22Rv1 (cell line): ENCODE measurements around the gene GZMH.
"Not testable (repeated sequence)": the region's sequence is repeated elsewhere in the genome, so short reads cannot be mapped to it uniquely, and the experiment has no call there.

Experiments used
- H3K27ac ChIP-seq: fragments of 450-650 bp; 2 replicates; pipeline ENCODE4 v1.5.1; 2017
- CTCF ChIP-seq: fragments of 450-650 bp; IDR thresholded peaks from 2 replicates; pipeline ENCODE4 v1.5.1; 2017; ENCODE audit warnings: mild to moderate bottlenecking
- ZFX ChIP-seq: fragments of 450-650 bp; IDR thresholded peaks from 2 replicates; pipeline ENCODE4 v1.6.1; 2017; ENCODE audit warnings: antibody characterized with exemption, borderline replicate concordance

GZMH gene

GRCh38 chr14:24607635-24608514 is 1.6 kb downstream of the GZMH start:
- no peak for TF ChIP-seq CTCF
- H3K27ac ChIP-seq, result no peak overlapping the region

GRCh38 chr14:24607081-24607480 is 2.4 kb downstream of the GZMH start:
- H3K27ac ChIP-seq, result no peak overlapping the region
- TF ChIP-seq ZFX (no peak), CTCF (no peak)

DNA sequence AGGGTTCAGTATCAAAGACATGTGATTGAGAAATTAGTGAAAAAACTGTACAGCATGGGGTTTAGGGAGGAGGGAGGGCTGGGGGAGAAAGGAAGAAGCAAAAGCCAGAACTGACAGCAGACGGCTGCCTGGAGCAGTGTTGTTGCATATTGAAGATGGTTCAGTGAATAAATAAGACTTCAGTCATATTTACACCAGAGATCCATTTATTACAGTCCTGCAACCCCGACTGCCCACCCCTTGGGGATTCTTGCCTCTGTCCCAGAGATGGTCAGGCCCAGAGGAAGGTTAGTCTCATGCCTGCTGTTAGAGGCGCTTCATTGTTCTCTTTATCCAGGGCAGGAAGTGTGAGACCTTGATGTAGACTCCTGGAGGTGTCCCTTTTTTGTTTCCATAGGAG is 3.2 kb downstream of the GZMH start:
- no peak overlapping the region for H3K27ac ChIP-seq
- TF ChIP-seq CTCF, result no peak
- TF ChIP-seq ZFX, result no peak

DNA sequence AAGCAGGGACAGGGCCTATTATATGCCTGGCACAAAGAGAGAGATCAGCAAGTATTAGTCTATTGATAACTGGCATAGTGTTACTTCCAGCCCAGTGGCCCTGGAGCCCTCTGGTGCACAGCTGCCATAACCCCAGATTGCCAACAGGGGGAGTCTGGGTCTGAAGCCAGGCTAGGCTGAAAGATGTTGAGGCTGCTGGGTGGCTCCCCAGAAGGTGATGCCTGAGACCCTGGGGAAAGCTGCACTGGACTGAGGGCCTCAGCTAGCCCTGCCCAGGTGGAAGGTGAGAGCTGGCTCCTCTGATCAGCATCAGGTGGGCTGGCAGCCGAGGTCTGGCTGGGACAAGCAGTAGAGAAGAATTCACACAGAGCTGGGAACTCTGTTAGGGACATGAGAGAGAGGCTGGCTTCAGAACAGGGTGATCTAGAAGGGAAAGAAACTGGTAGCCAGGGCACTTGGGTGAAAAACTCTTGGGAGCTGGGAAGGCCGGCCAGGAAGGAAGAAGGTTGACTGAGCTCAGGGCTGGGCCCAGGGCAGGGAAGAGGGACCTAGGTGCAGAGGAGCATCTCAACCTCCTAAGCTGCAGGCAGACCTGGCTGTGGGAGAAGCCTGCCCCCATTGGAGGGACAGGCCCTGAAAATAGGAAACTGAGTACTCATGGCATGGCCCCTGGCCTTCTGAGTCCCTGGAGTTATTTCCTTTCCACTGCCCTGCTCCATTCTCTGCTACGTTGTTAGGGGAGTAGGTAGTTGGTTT is 3.9 kb downstream of the GZMH start:
- TF ChIP-seq CTCF (peak; percentile 81), ZFX (no peak)

GRCh38 chr14:24597403-24597802 is 12.1 kb downstream of the GZMH start:
- H3K27ac ChIP-seq, result no peak overlapping the region
- TF ChIP-seq CTCF (no peak), ZFX (no peak)

More for the DNA sequence above, 3.9 kb downstream of the GZMH start:
- no peak overlapping the region for H3K27ac ChIP-seq

DNA sequence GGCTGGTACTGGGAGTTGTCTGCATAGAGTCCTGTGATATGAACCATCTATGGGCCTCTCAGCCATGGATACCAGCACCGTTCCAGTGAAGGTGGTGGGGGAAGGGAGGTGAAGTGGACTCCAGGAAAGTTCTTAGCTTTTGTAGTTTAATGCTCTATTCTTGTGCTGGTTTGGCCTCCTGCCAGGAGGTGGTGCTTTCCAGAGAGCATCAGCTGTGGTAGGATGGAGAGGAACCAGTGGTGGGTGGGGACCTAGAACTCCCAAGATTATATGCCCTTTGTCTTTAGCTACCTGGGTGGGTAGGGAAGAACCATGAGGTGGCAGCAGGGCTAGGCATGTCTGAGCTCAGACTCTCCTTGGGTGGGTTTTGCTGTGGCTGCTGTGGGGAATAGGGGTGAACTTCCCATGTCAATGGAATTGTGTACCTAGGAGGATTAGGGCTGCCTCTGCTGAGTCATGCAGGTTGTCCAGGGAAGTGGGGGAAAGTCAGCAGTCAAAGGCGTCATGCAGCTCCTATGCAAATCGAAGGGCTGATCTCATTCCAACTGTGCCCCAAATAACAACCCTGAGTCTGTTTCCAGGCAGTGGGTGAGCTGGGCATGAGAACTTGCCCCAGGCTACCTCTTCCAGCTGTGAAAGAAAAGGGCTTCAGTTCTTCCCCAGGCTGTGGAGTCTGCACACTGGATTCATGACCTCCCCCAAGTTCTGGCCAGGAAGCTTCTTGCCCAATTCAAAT is 14.2 kb downstream of the GZMH start:
- H3K27ac ChIP-seq, result no peak overlapping the region
- TF ChIP-seq CTCF (no peak), ZFX (no peak)

DNA sequence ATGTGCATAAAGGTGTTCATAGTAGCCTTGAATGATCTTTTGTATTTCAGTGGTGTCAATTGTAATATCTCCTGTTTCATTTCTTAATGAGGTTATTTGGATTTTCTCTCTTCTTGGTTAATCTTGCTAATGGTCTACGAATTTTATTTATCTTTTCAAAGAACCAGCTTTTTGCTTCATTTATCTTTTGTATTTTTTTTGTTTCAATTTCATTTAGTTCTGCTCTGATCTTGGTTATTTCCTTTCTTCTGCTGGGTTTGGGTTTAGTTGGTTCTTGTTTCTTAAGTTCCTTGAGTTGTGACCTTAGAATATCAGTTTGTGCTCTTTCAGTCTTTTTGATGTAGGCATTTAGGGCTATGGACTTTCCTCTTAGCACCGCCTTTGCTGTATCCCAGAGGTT is 18.5 kb downstream of the GZMH start:
- H3K27ac ChIP-seq, result not testable (repeated sequence)

- not testable (repeated sequence) for H3K27ac ChIP-seq
Measured at GRCh38 chr14:24584402-24584801, 25.1 kb downstream of the GZMH start.
